Glomerular visceral epithelial cell (primary cell): Measurements from ENCODE around the gene HAPSTR1.
"Not testable (repeated sequence)": the region's sequence is repeated elsewhere in the genome, so short reads cannot be mapped to it uniquely, and the experiment has no call there.

Experiments
- DNase-seq: peaks from one replicate; pipeline ENCODE4 v3.0.0-alpha.2; 2016; ENCODE audit errors: extremely low spot score

Gene HAPSTR1, protein sequence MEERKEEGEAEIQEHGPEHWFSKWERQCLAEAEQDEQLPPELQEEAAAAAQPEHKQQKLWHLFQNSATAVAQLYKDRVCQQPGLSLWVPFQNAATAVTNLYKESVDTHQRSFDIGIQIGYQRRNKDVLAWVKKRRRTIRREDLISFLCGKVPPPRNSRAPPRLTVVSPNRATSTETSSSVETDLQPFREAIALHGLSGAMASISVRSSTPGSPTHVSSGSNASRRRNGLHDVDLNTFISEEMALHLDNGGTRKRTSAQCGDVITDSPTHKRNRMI

DNA sequence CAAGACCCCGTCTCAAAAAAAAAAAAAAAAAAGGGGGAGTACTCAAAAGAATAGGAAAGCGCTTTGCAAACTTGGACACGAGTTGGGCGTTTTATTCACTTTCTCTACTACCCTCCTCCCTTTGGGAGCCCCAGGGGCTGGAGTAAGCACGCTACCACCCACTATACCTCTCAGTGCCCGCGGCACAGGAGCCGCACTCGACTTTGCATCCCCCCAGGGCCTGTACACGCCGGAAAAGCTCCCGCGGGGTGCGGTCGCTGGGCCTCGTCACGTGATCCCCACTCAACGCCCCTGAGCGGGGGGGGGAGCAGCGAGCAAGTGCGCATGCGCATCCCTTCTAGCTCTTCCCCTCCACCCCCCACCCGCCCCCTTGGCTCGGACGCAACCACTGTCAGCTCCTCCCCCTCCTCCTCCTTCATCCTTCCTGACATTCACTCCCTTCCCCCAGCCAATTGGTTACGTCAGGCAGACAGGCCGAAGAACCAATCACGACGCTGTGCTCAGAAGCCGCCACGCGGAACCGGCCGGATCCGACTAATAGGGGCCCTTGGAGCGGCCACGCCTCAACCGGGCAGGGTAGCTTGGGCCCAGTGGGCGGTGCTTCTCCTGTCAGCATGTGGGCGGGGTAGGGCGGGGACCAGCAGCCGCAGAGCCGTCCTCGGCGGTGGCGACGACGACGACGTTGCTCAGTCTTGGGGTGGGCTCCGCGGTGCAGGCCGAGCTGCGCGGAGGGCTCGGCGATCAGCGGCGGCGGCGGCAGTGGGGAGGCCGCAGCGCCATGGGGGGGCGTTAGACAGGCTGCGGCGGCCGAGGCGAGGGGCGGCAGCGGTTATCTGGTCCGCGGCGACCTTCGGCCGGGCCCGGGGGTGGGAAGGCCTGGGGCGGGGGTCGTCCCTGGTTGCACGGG is at the start of gene HAPSTR1:
Gene HAPSTR1, plus strand, starts transcription at position 685 of the 907 bp plus-strand sequence. CDS start 401 bp downstream, outside the sequence.
- DNase-seq: peak; percentile 100

DNA sequence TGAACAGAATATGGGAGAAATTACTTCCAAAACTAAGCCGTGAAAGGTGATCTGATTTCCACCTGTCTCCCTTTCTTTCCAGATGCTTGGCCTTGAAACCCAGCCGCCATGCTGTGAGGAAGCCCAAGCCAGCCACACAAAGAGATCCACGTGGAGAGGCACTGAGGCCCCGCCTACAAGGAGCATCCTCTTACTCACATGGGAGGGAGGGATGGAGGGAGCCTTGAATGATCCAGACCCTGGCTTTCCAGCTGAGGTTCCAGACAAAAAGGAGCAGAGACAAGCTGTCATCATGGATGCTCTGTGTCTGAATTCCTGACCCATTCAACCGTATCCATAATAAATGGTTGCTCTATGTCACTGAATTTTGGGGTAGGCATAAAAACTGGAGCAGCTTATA is 48.9 kb upstream of the HAPSTR1 start:
- DNase-seq: peak; percentile 68

DNA sequence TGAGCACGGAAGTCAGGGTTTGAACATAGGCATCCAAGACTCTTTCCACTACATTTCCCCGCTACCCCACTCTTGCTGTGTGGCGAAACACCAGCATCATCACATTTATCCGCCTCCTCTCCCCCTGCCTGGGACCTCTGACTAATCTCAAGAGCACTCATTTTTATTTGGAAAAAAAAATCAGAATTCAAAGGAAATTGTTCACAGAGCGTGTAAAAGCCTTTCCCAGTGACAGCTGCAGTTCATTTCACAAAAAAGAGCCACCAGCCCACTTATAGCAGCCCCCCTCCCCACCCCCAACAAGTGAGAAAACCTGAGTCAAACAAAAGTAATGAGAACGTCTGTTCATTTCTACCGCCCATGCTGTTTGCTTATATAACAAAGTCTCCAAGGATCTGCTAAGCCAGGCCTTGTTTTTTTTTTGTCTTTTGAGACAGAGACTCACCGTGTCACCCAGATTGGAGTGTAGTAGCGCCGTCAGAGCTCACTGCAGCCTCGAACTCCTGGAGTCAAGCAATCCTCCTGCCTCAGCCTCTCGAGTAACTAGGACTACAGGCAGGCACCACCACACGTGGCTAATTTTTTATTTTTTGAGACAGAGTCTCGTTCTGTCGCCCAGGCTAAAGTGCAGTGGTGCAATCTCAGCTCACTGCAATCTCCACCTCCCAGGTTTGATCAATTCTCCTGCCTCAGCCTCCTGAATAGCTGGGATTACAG is 48.3 kb upstream of the HAPSTR1 start:
- DNase-seq: peak; percentile 58

DNA sequence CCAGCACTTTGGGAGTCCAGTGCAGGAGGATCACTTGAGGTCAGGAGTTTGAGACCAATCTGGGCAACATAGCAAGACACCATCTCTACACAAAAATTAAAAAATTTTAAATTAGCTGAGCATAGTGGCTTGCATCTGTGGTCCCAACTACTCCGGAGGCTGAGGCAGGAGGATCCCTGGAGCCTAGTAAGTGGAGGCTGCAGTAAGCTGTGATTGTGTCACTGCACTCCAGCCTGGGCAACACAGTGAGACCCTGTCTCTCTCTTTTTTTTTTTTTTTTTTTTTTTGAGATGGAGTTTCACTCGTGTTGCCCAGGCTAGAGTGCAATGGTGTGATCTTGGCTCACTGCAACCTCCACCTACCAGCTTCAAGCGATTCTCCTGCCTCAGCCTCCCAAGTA is 45.9 kb upstream of the HAPSTR1 start:
- not testable (repeated sequence) for DNase-seq

DNA sequence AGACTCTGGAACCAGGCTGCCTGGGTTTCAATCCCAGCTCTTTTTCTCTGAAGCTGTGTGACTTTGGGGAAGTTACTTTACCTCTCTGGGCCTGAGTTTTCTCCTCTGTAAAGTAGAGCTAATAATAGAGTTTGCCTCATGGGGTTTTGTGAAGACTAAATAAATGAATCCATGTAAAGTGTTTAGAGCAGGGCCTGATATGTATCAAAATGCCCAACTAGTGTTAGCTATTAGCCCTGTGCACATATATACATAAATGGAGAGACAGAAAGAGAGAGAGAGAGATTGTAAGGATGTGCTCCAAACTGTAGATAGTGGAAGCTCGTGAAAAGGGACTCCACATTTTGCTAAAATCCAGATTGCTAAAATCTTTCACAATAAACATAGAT is 44.8 kb upstream of the HAPSTR1 start:
- no peak for DNase-seq

DNA sequence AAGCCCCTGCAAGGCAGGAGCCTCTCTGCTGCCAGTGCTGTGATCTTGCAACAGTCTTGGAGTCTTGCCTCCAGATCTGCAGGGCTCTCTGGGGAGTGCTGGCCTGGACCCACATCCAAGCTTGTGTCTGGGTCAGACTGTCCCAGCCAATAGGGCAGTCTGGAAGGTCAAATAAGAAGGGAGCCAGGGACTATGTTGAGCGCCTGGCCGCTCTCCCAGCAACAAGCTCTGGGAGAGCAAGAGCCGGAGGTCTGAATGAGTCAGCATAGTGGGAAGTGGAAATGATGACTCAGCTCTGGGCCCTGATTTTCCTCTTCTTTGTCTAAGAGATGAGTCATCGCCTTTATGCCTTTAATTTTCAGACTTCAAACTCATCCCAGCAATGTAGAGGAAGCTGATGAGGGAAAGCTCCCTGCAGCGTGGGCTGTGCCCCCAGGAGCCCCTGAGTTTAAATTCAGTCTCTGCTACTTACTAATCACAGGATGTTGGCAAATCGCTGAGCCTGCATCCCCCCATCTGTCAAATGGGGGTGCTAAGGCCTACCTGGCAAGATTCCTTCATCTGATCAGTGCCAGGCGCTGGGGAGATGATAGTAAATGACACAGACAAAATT is 43.6 kb upstream of the HAPSTR1 start:
- peak; percentile 97 for DNase-seq

DNA sequence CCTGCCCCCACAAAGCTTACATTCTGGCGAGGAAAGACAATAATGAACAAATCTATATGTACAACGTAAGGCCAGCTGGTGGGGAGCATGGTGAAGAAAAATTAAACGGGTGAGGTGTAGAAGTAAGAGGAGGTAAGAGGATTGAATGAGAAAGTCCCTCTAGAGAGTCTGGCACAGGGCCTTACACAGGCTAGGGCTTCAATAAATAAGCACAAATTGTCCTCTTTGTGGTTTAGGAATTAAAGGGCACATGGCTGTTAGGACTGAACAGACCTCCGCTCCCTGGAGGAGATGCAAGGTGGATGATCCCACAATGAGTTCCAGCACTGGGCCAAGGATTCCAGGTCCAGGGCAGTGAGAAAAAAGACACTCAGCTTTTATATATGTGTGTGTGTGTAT is 43.1 kb upstream of the HAPSTR1 start:
- peak; percentile 6 for DNase-seq

DNA sequence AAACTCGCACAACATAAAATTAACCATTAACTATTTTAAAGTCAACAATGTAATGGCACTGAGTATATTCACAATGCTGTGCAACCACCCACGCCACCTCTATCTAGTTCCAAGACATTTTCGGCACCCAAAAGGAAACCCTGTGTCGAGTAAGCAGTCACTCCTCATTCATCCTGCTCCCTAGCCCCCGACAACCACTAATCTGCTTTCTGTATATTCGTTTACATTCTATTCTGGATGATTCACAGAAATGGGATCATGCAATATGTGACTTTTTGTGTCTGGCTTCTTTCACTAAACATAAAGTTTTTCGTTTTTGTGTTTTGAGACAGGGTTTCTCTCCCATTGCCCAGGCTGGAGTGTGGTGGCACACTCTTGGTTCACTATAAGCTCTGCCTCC is 42.2 kb upstream of the HAPSTR1 start:
- DNase-seq: peak; percentile 16

DNA sequence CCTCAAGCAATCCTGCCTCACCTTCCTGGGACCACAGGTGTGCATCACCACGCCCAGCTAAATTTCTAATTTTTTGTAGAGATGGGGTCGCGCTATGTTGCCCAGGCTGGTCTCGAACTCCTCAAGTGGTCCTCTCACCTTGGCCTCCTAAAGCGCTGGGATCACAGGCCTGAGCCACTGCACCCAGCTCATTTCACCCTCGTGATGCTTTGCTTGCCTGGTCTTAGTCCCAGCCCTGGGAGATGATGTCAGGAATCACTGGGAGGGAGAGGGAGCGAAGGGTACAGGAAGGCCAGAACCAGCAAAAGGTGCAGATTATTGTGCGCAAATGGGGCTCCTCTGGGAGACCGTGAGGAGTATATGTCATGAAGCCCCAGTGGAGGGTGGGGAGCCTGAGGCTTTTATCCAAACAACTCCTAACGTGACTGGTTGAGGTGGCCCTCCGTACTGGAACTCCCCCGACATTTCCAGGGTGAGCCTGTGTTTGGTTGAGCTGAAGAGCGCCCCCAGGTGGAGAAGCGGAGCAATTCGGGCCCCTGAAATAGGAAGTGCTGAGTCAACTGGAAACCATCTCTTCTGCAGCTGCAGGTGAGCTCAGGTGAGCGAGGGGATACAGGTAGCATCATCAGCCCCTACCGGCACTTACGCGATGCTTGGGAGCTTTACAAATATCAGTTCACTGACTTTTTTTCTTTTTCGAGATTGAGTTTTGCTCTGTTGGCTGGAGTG is 41.2 kb upstream of the HAPSTR1 start:
- DNase-seq: peak; percentile 8

DNA sequence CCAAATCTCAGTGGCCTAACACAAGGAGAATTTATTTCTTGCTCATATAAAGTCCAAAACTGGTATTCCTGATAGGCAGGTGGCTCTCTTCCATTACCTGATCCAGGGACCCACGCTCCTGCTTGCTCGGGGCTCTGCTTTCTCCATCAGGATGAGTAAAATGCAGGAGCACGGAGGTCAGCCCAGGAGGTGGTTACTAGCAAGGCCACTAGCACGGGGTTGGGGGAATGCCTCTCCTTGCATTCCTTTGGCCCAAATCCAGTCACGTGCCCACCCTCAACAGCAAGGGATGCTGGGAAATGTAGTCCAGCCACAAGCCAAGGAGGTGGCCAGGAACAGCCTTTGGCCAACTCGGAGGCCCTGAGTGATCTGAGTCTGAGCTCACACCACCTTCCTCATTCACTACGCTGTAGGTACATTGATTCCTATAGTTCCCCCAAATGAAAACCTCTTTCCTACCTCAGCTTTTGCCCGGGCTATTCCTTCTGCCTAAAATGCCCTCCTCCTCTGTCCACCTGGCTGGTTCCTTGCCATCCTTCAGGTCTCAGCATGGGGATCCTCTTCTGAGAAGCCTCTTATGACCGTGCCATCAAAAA is 38.3 kb upstream of the HAPSTR1 start:
- peak; percentile 53 for DNase-seq

DNA sequence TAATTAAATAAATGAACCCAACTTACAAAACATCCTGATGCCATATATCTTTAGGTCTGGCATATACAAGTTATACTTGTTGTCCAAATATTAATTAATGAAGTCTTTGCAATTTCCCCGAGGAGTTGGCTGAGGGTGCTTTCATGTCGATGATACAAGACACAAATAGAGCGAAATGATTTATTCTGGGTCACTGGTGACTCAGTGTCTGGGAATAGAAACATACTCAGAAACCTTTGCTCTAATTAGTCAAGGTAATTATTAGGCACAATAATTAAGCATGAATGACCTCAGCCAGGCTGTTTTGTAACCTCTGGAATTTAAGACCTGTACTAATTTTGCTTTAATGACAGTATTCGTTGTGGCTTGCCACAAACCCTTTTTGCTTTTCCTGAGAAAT is 37.0 kb upstream of the HAPSTR1 start:
- no peak for DNase-seq

DNA sequence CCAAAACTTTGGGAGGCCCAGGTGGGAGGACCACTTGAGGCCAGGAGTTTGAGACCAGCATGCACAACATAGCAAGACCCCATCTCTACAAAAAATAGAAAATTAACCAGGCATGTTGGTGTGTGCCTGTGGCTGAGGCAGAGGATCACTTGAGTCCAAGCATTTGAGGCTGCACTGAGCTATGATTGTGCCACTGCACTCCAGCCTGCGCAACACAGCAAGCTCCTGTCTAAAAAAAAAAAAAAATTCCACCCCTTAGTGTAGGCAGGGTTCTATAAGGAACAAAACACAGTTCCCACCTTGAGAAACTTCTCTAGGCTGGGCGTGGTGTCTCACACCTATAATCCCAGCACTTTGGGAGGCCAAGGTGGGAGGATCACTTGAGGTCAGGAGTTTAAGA is 36.3 kb upstream of the HAPSTR1 start:
- DNase-seq: no peak

DNA sequence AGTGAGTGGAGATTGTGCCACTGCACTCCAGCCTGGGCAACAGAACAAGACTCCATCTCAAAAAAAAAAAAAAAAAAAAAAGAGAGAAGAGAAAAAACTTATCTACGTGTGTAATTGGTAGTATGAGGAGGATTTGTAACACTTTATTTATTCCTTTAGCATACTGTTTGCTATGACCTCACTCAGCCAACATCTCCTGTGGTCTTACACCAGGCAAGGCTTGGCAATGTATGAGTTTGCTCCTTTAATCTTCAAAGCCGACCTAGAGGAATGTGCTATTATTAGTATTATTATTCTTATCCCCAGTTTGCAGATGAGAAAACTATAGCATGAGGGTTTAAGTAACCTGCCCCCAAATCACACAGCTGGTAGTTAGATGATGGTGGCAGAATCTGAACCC is 35.8 kb upstream of the HAPSTR1 start:
- no peak for DNase-seq

DNA sequence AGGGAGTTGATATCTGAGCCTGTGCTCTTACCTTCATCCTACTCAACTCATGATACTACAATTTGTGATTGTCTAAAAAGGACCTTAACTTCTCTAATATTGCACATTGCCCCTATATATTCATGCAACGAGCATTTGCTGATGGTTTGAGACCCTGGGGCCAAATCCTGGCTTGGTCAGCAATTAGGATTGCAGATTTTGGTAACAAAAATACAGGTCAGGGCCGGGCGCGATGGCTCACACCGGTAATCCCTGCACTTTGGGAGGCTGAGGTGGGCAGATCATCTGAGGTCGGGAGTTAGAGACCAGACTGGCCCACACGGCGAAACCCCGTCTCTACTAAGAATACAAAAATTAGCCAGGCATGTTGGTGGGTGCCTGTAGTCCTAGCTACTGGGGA is 35.4 kb upstream of the HAPSTR1 start:
- DNase-seq: no peak

DNA sequence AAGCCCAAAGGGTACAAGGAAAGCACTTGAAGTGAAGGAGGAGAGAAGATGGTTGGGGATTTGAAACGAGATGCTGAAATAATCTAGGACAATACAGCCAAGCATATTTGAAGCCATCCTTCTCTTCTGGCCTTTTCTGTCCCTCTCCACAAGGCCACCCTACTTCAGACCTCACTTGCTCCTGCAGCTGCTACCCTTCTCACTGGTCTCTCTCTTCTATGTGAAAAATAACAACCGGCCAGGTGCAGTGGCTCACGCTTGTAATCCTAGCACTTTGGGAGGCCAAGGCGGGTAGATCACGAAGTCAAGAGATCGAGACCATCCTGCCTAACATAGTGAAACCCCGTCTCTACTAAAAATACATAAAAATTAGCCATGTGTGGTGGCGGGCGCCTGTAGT is 33.2 kb upstream of the HAPSTR1 start:
- DNase-seq: no peak

DNA sequence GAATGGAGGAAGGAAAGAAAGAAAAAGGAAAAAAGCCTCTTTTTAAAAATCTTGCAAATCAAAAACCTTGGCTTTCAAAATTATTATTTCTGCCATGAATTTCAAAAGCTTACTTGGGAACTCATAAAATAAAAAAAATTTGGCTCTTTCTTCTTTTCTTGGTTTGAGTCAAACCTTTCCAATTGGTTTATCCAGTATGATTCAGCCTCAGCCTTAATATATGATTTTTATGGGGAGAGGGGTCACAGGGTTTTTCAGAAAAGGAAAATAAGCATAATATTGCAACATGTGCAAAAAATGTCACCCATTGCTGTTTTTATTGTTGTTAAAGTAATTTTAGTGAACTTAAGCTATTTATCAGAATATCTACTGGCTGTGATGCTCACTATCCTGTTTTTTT is 31.2 kb upstream of the HAPSTR1 start:
- DNase-seq: no peak

DNA sequence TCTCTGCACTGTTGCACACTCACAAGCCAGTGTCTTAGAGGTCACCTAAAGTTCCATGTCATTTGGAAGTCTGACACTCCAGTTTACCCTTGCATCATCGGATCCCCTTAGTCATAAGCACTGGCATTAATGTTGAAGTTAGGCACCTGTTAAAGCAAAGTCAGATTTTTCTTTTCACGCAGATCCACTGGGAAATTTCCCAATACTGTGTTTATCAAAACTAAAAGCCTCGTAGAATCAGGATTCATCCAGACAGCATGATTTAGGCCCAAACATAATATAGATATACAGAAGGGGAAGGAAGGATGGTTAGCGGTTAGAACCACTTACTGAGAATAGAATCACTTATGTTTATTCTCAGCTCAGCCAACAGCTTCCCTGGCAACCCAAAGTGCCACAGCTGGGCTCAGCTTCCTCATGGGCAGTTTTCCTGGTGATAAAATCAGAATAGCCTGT is 30.1 kb upstream of the HAPSTR1 start:
- DNase-seq: no peak

DNA sequence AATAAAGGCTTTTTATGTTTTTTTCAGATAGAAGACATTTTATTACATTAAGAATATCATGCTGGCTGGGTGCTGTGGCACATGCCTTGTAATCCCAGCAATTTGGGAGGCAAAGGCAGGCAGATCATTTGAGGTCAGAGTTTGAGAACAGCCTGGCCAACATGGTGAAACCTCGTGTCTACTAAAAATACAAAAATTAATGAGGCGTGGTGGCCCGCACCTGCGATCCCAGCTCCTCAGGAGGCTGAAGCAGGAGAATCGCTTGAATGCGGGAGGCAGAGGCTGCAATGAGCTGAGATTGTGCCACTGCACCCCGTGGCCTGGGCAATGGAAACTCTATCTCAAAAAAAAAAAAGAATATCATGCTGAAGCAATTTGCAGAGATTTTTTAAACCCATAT is 29.1 kb upstream of the HAPSTR1 start:
- DNase-seq: no peak

DNA sequence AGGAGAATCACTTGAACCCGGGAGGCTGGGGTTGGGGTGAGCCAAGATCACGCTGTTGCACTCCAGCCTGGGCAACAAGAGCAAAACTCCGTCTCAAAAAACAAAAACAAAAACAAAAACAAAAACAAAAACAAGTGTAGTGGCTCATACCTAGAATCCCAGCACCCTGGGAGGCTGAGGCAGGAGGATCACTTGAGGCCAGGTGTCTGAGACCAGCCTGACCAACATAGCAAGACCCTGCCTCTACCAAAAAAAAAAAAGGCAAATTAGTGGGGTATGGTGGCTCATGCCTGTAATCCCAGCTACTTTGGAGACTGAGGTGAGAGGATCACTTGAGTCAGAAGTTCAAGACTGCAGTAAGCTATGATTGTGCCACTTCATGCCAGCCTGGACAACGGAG is 26.4 kb upstream of the HAPSTR1 start:
- DNase-seq: no peak

DNA sequence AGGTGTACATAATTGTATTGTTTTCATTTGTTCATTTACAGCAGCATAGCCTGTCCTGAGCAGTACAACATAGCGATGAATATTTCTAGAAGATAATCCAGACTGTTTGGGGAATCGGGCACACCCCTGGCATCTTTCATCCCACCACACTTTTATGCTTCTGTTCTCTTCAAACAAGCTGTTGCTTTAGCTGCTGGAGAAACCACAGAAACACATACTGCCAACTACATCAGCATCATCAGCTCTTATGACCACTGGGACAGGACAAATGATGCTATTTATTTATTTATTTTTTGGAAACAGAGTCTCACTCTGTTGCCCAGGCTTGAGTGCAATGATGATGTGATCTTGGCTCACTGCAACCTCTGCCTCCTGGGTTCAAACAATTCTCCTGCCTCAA is 22.6 kb upstream of the HAPSTR1 start:
- no peak for DNase-seq

DNA sequence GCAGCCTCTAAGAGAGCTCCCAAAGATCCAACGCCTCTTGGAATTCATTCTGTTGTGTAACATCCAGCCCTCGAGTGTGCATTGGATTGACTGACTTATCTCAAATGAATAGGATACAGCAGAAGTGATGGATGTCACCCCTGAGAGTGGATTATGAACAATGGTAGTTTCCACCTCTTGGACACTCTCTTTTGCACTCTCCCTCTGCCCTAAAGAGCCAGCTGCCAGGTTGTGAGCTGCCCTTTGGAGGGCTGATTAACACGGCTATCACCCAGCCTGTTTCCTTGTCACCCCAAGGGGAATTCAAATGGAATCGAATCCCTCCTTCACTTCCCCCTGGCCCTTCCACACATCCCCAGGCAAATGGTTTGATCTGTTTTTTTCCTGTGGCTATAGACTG is 21.2 kb upstream of the HAPSTR1 start:
- no peak for DNase-seq
